Endothelial cell (in vitro differentiated cells): ENCODE data around the gene HSH2D. TPM values are rescaled to one million over a fixed set of nuclear protein-coding genes. Genes with fewer than 3 reads are reported as not detected.

Experiments used
- DNase-seq: peaks from one replicate; pipeline ENCODE4 v3.0.0; 2021; ENCODE audit warnings: low spot score
- H3K27ac Mint-ChIP-seq: one replicate; pipeline ENCODE4 v1.8.0; 2021; ENCODE audit warnings: mixed read lengths, inconsistent platforms; ENCODE audit not compliant: unreplicated experiment
- H3K27me3 Mint-ChIP-seq: one replicate; pipeline ENCODE4 v1.8.0; 2021; ENCODE audit warnings: mild to moderate bottlenecking, moderate library complexity, mixed read lengths, inconsistent platforms; ENCODE audit not compliant: unreplicated experiment
- H3K36me3 Mint-ChIP-seq: one replicate; pipeline ENCODE4 v1.8.0; 2021; ENCODE audit warnings: mild to moderate bottlenecking, low read depth, mixed read lengths, inconsistent platforms; ENCODE audit not compliant: unreplicated experiment
- H3K4me1 Mint-ChIP-seq: one replicate; pipeline ENCODE4 v1.8.0; 2021; ENCODE audit warnings: mild to moderate bottlenecking, mixed read lengths, inconsistent platforms; ENCODE audit not compliant: unreplicated experiment
- H3K4me3 Mint-ChIP-seq: one replicate; pipeline ENCODE4 v1.8.0; 2021; ENCODE audit warnings: mild to moderate bottlenecking, mixed read lengths, inconsistent platforms; ENCODE audit not compliant: unreplicated experiment
- H3K9me3 Mint-ChIP-seq: one replicate; pipeline ENCODE4 v1.8.0; 2021; ENCODE audit warnings: mixed read lengths, inconsistent platforms; ENCODE audit not compliant: unreplicated experiment
- total RNA-seq: library from RNA; stranded (reverse); fragmentation: NEBNext Ultra II Directional; extraction: Animal tissue kit (Norgen Biotek cat#: 25700); gene quantifications from one replicate; pipeline ENCODE4 v1.2.1, GENCODE V29; 2021; ENCODE audit not compliant: unreplicated experiment
- TF ChIP-seq, protein P1 (sequence below): fragments of 200-600 bp; sonication (generic); IDR thresholded peaks from one replicate; pipeline ENCODE4 v1.5.0; 2021; ENCODE audit warnings: antibody characterized with exemption; ENCODE audit not compliant: unreplicated experiment

HSH2D gene
- total RNA-seq, 1 donor from 2014 or later: not detected

DNA sequence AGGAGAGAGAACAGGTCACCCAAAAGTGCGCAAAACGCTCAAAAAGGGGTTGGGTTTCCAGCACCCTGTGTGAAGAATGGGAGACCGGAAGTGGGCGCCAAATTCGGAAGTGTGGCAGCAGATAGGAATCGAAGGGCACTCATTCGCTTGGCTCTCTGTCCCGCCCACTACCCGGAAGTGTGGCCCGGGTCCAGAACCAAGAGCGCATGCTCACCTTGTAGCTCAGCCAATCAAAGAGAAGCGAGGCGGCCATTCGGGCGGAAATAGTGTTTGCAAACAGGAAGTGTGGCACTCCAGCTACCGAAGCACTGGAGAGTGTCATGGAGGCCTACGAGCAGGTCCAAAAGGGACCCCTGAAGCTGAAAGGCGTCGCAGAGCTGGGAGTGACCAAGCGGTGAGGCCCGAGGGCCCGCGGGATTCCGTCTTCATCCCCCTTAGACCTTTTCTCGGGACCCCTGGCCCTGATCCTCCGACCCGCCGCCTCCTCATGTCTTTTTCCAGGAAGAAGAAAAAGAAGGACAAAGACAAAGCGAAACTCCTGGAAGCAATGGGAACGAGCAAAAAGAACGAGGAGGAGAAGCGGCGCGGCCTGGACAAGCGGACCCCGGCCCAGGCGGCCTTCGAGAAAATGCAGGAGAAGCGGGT, 41.8 kb downstream of the HSH2D start, which contains the start of gene FAM32A:
FAM32A (plus strand) TSS at position 288 of the 645 bp plus-strand sequence; CDS start at position 321, 33 bp downstream.
- Mint-ChIP-seq H3K9me3 (no peaks in the 10 kb centered on the region), H3K27ac (peak within 1 kb of the TSS; percentile 99), H3K36me3 (peaks cover 25% of the 10 kb centered on the region), H3K27me3 (peaks cover 16% of the 10 kb centered on the region), H3K4me3 (peak within 1 kb of the TSS; percentile 99), H3K4me1 (peaks cover 8% of the 10 kb centered on the region)
- TF ChIP-seq, protein P1, sequence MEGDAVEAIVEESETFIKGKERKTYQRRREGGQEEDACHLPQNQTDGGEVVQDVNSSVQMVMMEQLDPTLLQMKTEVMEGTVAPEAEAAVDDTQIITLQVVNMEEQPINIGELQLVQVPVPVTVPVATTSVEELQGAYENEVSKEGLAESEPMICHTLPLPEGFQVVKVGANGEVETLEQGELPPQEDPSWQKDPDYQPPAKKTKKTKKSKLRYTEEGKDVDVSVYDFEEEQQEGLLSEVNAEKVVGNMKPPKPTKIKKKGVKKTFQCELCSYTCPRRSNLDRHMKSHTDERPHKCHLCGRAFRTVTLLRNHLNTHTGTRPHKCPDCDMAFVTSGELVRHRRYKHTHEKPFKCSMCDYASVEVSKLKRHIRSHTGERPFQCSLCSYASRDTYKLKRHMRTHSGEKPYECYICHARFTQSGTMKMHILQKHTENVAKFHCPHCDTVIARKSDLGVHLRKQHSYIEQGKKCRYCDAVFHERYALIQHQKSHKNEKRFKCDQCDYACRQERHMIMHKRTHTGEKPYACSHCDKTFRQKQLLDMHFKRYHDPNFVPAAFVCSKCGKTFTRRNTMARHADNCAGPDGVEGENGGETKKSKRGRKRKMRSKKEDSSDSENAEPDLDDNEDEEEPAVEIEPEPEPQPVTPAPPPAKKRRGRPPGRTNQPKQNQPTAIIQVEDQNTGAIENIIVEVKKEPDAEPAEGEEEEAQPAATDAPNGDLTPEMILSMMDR: no peak
- DNase-seq: peak; percentile 94

DNA sequence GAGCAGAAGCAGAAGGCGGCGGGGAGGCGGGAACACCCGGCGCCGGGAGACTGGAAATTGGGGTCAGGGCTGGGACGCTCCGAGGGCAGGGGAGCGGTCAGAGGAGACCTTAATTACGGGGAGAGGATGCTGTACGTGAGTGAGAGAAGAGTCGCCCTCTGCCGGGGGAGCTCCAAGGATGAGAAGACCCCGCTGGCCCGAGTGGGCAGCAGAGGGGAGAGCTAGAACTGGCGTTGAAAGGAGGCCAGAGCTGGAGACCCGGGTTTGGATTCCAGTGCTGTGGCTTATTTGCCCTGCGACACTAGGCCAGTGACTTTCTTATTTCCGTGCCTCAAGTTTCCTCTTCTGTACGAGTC, 42.3 kb downstream of the HSH2D start:
- Mint-ChIP-seq H3K4me3 (peak overlapping the region; percentile 99), H3K9me3 (no peaks in the 10 kb centered on the region), H3K27me3 (peaks cover 16% of the 10 kb centered on the region), H3K27ac (peak overlapping the region; percentile 99), H3K4me1 (peaks cover 8% of the 10 kb centered on the region), H3K36me3 (peaks cover 29% of the 10 kb centered on the region)
- TF ChIP-seq, protein P1: no peak
- peak; percentile 77 for DNase-seq

DNA sequence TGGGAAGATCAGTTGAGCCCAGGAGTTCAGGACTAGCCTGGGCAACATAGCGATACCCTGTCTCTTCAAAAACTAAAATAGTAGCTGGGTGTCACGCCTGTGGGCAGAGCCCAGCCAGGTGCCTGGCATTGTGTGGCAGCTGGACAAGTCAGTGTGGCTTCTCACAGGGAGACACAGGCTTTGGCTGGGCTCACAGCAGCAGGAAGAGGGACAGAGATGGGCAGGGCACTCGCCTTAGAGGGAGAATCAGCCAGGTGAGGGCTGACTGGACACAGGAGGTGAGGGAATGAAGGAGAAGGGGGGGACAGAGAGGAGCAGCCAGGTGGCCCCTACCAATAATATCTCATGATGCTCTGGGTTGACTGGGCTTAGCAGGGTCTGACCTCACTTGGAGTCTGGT, 45.0 kb downstream of the HSH2D start:
- Mint-ChIP-seq H3K9me3 (no peaks in the 10 kb centered on the region), H3K27ac (no peak overlapping the region), H3K4me1 (peaks cover 8% of the 10 kb centered on the region), H3K4me3 (peak overlapping the region; percentile 53), H3K27me3 (peaks cover 19% of the 10 kb centered on the region), H3K36me3 (peaks cover 43% of the 10 kb centered on the region)
- no peak for DNase-seq
- TF ChIP-seq, protein P1: no peak

DNA sequence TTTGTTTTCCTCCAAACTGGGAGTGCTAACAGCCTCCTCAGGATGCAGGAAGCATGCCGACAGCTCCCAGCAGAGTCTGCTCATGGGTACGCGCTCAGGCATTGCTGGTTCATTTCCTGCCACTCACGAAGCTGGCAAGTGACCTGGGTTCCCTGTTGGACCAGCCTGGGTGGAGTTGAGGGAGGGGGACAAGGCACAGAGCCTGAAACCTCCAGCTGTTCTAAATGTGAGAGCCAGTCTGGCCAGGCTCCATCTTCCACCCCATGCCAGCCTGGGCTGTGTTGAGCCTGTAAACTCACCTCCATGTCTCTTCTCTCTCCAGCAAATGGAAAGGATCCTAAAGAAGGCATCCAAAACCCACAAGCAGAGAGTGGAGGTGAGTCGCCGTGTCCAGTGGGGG, 46.7 kb downstream of the HSH2D start:
- peaks cover 39% of the 10 kb centered on the region for H3K36me3 Mint-ChIP-seq

DNA sequence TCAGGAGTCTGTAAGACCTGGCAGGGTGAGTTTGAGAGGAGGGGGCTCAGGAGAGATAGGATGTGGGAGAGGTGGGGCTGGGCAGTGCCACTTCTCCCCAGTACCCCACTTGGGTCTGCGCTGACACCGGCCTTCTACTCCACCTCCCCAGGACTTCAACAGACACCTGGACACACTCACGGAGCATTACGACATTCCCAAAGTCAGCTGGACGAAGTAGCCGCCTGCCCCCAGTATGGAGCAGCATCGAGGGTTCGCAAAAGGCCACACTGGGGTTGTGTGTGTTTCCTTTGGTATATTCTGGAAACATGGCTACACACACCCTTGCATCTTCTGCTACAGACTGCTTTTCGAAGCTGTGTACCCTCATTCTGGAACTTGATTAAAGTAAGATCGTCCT, 47.3 kb downstream of the HSH2D start:
- DNase-seq: no peak
- no peaks in the 10 kb centered on the region for H3K9me3 Mint-ChIP-seq
- H3K4me3 Mint-ChIP-seq: no peak overlapping the region
- no peaks in the 10 kb centered on the region for H3K4me1 Mint-ChIP-seq
- H3K36me3 Mint-ChIP-seq: peaks cover 34% of the 10 kb centered on the region
- H3K27ac Mint-ChIP-seq: no peak overlapping the region
- peaks cover 12% of the 10 kb centered on the region for H3K27me3 Mint-ChIP-seq
- TF ChIP-seq, protein P1: no peak

More for the DNA sequence above, 46.7 kb downstream of the HSH2D start:
- TF ChIP-seq, protein P1: no peak
- Mint-ChIP-seq H3K27ac (no peak overlapping the region), H3K4me3 (peak overlapping the region; percentile 37), H3K9me3 (no peaks in the 10 kb centered on the region), H3K4me1 (peaks cover 4% of the 10 kb centered on the region), H3K27me3 (peaks cover 15% of the 10 kb centered on the region)
- DNase-seq: no peak
